SJCRH30 (cell line): Measurements from ENCODE around the gene LAYN. TPM values are rescaled to one million over a fixed set of nuclear protein-coding genes. Genes with fewer than 3 reads are reported as not detected.

ENCODE experiments used
- DNase-seq, 2 experiments: peaks; one replicate each; pipeline ENCODE4 v3.0.0-alpha.2; 2015 to 2020
- H3K27ac ChIP-seq: fragments of 250-450 bp; sonication (Bioruptor Pico); 2 replicates; pipeline ENCODE4 v1.5.1; 2020; ENCODE audit warnings: mild to moderate bottlenecking, moderate library complexity
- H3K27me3 ChIP-seq: fragments of 250-450 bp; sonication (Bioruptor Pico); 2 replicates; pipeline ENCODE4 v1.5.1; 2020; ENCODE audit warnings: mild to moderate bottlenecking, moderate library complexity
- H3K36me3 ChIP-seq: fragments of 250-450 bp; sonication (Bioruptor Pico); 2 replicates; pipeline ENCODE4 v1.5.1; 2020; ENCODE audit warnings: mild to moderate bottlenecking, moderate library complexity
- H3K4me1 ChIP-seq: fragments of 250-450 bp; sonication (Bioruptor Pico); 2 replicates; pipeline ENCODE4 v1.5.1; 2020; ENCODE audit warnings: mild to moderate bottlenecking, moderate library complexity
- H3K4me3 ChIP-seq: fragments of 250-450 bp; sonication (Bioruptor Pico); 2 replicates; pipeline ENCODE4 v1.5.1; 2020; ENCODE audit warnings: mild to moderate bottlenecking, moderate library complexity
- H3K9me3 ChIP-seq: fragments of 250-450 bp; sonication (Bioruptor Pico); replicated peaks from 2 replicates; pipeline ENCODE4 v1.5.1; 2020; ENCODE audit warnings: mild to moderate bottlenecking, moderate library complexity
- total RNA-seq: library from RNA; depleted of rRNA; stranded (reverse); fragments of >200 nt; shearing (Covaris generic); gene quantifications from 2 replicates; pipeline ENCODE4 v1.2.3, GENCODE V29; 2014

Gene LAYN
- total RNA-seq, 1 experiment from 2014 or later = 0.67 TPM

GRCh38 chr11:111565114-111565720 is 24.7 kb downstream of the LAYN start:
- H3K27ac ChIP-seq = no peak overlapping the region
- peak; percentile 32 to 61 for DNase-seq
- H3K4me3 ChIP-seq = no peak overlapping the region
- no peaks in the 10 kb centered on the region for H3K9me3 ChIP-seq
- H3K4me1 ChIP-seq = no peaks in the 10 kb centered on the region
- H3K27me3 ChIP-seq = no peaks in the 10 kb centered on the region
- H3K36me3 ChIP-seq = no peaks in the 10 kb centered on the region

- no peak for DNase-seq
- Histone ChIP-seq H3K27ac (no peak overlapping the region), H3K4me3 (no peak overlapping the region), H3K9me3 (no peaks in the 10 kb centered on the region), H3K4me1 (no peaks in the 10 kb centered on the region), H3K36me3 (no peaks in the 10 kb centered on the region), H3K27me3 (no peaks in the 10 kb centered on the region)
These were observed 25.8 kb downstream of the LAYN start for GRCh38 chr11:111566324-111566723.

GRCh38 chr11:111569476-111569875 is 29.0 kb downstream of the LAYN start:
- Histone ChIP-seq H3K9me3 (no peaks in the 10 kb centered on the region), H3K4me3 (no peak overlapping the region), H3K27ac (no peak overlapping the region), H3K4me1 (no peaks in the 10 kb centered on the region), H3K36me3 (no peaks in the 10 kb centered on the region), H3K27me3 (no peaks in the 10 kb centered on the region)
- no peak for DNase-seq

- H3K4me3 ChIP-seq = no peak overlapping the region
- no peaks in the 10 kb centered on the region for H3K4me1 ChIP-seq
- H3K36me3 ChIP-seq = no peaks in the 10 kb centered on the region
These were observed 30.3 kb downstream of the LAYN start for GRCh38 chr11:111570796-111571195.

GRCh38 chr11:111571829-111572501 is 31.4 kb downstream of the LAYN start:
- Histone ChIP-seq H3K36me3 (no peaks in the 10 kb centered on the region), H3K27me3 (no peaks in the 10 kb centered on the region), H3K9me3 (no peaks in the 10 kb centered on the region), H3K27ac (no peak overlapping the region), H3K4me3 (no peak overlapping the region), H3K4me1 (no peaks in the 10 kb centered on the region)
- no peak for DNase-seq

More at GRCh38 chr11:111570796-111571195, 30.3 kb downstream of the LAYN start:
- Histone ChIP-seq H3K9me3 (no peaks in the 10 kb centered on the region), H3K27me3 (no peaks in the 10 kb centered on the region), H3K27ac (no peak overlapping the region)
- DNase-seq = no peak

- H3K4me3 ChIP-seq = no peak overlapping the region
- DNase-seq = no peak
- H3K27ac ChIP-seq = no peak overlapping the region
- no peaks in the 10 kb centered on the region for H3K4me1 ChIP-seq
- no peaks in the 10 kb centered on the region for H3K36me3 ChIP-seq
- no peaks in the 10 kb centered on the region for H3K27me3 ChIP-seq
- no peaks in the 10 kb centered on the region for H3K9me3 ChIP-seq
These were observed 32.1 kb downstream of the LAYN start for GRCh38 chr11:111572581-111572980.

GRCh38 chr11:111573821-111574249 is 33.3 kb downstream of the LAYN start:
- no peaks in the 10 kb centered on the region for H3K36me3 ChIP-seq
- H3K4me1 ChIP-seq = no peaks in the 10 kb centered on the region
- no peak overlapping the region for H3K27ac ChIP-seq
- no peaks in the 10 kb centered on the region for H3K9me3 ChIP-seq
- H3K27me3 ChIP-seq = no peaks in the 10 kb centered on the region
- no peak overlapping the region for H3K4me3 ChIP-seq
- no peak for DNase-seq

- Histone ChIP-seq H3K36me3 (no peaks in the 10 kb centered on the region), H3K4me3 (peak overlapping the region; percentile 13; the same call in 1 of the 2 replicates), H3K27me3 (no peaks in the 10 kb centered on the region), H3K4me1 (no peaks in the 10 kb centered on the region), H3K27ac (no peak overlapping the region), H3K9me3 (no peaks in the 10 kb centered on the region)
- DNase-seq = peak in 1 of 2 experiments; percentile 8
These were observed 34.1 kb downstream of the LAYN start for GRCh38 chr11:111574373-111575225.

GRCh38 chr11:111575740-111576139 is 35.2 kb downstream of the LAYN start:
- H3K27me3 ChIP-seq = no peaks in the 10 kb centered on the region
- H3K4me1 ChIP-seq = no peaks in the 10 kb centered on the region
- no peaks in the 10 kb centered on the region for H3K9me3 ChIP-seq
- no peak overlapping the region for H3K27ac ChIP-seq
- DNase-seq = no peak
- no peak overlapping the region for H3K4me3 ChIP-seq
- no peaks in the 10 kb centered on the region for H3K36me3 ChIP-seq

- DNase-seq = no peak
- Histone ChIP-seq H3K4me1 (no peaks in the 10 kb centered on the region), H3K36me3 (no peaks in the 10 kb centered on the region), H3K27ac (no peak overlapping the region), H3K4me3 (no peak overlapping the region), H3K9me3 (no peaks in the 10 kb centered on the region), H3K27me3 (no peaks in the 10 kb centered on the region)
These were observed 37.3 kb downstream of the LAYN start for GRCh38 chr11:111577821-111578220.

- Histone ChIP-seq H3K4me1 (no peaks in the 10 kb centered on the region), H3K36me3 (no peaks in the 10 kb centered on the region), H3K9me3 (no peaks in the 10 kb centered on the region), H3K4me3 (no peak overlapping the region), H3K27me3 (no peaks in the 10 kb centered on the region), H3K27ac (no peak overlapping the region)
- DNase-seq = no peak
These were observed 40.8 kb downstream of the LAYN start for GRCh38 chr11:111581341-111581740.

GRCh38 chr11:111582163-111582562 is 41.6 kb downstream of the LAYN start:
- H3K9me3 ChIP-seq = no peaks in the 10 kb centered on the region
- no peak overlapping the region for H3K27ac ChIP-seq
- H3K27me3 ChIP-seq = no peaks in the 10 kb centered on the region
- no peaks in the 10 kb centered on the region for H3K4me1 ChIP-seq
- no peak for DNase-seq
- no peaks in the 10 kb centered on the region for H3K36me3 ChIP-seq
- H3K4me3 ChIP-seq = no peak overlapping the region

GRCh38 chr11:111582881-111583280 is 42.4 kb downstream of the LAYN start:
- no peak for DNase-seq
- Histone ChIP-seq H3K4me3 (no peak overlapping the region), H3K4me1 (no peaks in the 10 kb centered on the region), H3K27ac (no peak overlapping the region), H3K36me3 (no peaks in the 10 kb centered on the region), H3K27me3 (no peaks in the 10 kb centered on the region), H3K9me3 (no peaks in the 10 kb centered on the region)

GRCh38 chr11:111585371-111585770 is 44.9 kb downstream of the LAYN start:
- no peaks in the 10 kb centered on the region for H3K4me1 ChIP-seq
- H3K36me3 ChIP-seq = no peaks in the 10 kb centered on the region
- DNase-seq = no peak
- no peaks in the 10 kb centered on the region for H3K27me3 ChIP-seq
- no peak overlapping the region for H3K4me3 ChIP-seq
- no peaks in the 10 kb centered on the region for H3K9me3 ChIP-seq
- no peak overlapping the region for H3K27ac ChIP-seq

- Histone ChIP-seq H3K27ac (no peak overlapping the region), H3K4me1 (no peaks in the 10 kb centered on the region), H3K4me3 (no peak overlapping the region), H3K27me3 (no peaks in the 10 kb centered on the region), H3K9me3 (no peaks in the 10 kb centered on the region), H3K36me3 (no peaks in the 10 kb centered on the region)
- DNase-seq = peak; percentile 10 to 52
These were observed 45.9 kb downstream of the LAYN start for GRCh38 chr11:111586388-111586831.
